Uterus (tissue), 2 donors: ENCODE results near the gene CD1E.

Experiments used
- CTCF ChIP-seq, 4 experiments: fragments of 200-600 bp in 2 of 4; fragments of 450-650 bp in 2 of 4; sonication (generic) in 2 of 4; IDR thresholded peaks; one replicate each; pipeline ENCODE4 v1.5.1; 2016 to 2019; ENCODE audit warnings: antibody characterized with exemption in 4 of 4, mild to moderate bottlenecking in 2 of 4, moderate library complexity in 1 of 4
- POLR2A ChIP-seq, 2 donors: fragments of 450-650 bp; IDR thresholded peaks; one replicate each; pipeline ENCODE4 v1.6.1; 2016; ENCODE audit warnings: antibody characterized with exemption in 2 of 2, mild to moderate bottlenecking in 1 of 2, moderate library complexity in 1 of 2

GRCh38 chr1:158366783-158367182 is 13.1 kb downstream of the CD1E start:
- TF ChIP-seq CTCF (IDR thresholded peaks at IDR 0.05) (no peak), POLR2A (IDR thresholded peaks at IDR 0.05) (no peak)
